Adrenal gland (tissue), 5 donors: Measurements from ENCODE around the gene LKAAEAR1.

ENCODE experiments used
- CTCF ChIP-seq, 6 experiments: fragments of 450-650 bp in 4 of 6; fragments of 200-600 bp in 2 of 6; sonication (generic) in 1 of 6; IDR thresholded peaks; 1 replicate in 5 of 6; 2 replicates in 1 of 6; pipeline versions ENCODE4 v1.5.1 to v1.8.0; 2016 to 2021; ENCODE audit warnings: antibody characterized with exemption in 6 of 6, mild to moderate bottlenecking in 2 of 6, moderate library complexity in 1 of 6
- POLR2A ChIP-seq, 2 donors: fragments of 450-650 bp; IDR thresholded peaks; one replicate each; pipeline ENCODE4 v1.6.1; 2017; ENCODE audit warnings: antibody characterized with exemption in 2 of 2, mild to moderate bottlenecking in 2 of 2, moderate library complexity in 1 of 2
- donor health status: DM: no; HTN: no; CAD: no.

DNA sequence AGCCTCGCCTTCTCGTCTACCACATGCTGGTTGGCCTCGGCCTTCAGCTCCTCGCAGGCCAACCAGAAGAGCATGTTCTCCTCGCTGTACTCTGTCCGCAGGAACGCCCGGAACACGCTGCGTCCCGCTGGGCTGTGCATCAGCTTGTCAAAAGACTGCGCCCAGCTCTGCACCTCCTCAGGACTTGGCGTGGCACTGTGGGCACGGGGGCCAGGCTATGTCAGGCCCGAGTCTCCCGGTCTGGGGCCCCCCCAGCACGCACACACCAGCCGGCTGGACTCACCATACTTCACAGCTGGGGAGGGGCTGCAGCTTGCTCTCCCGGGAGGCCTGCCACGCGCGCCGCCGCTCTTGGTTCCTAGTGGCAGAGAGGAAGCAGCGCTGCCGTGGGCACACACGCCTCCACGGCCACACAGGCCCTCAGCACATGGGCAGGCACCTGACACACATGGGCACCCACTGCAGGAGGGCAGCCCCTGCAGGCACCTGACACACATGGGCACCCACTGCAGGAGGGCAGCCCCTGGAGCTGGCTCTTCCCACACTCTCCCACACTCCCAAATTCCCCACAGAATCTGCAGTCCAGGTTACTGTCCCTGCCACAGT is 9.9 kb downstream of the LKAAEAR1 start:
- TF ChIP-seq CTCF (IDR thresholded peaks at IDR 0.05): no peak
- TF ChIP-seq POLR2A (IDR thresholded peaks at IDR 0.05): no peak
